ENCODE measurements around the gene CA14.
"Not testable (repeated sequence)": the region's sequence is repeated elsewhere in the genome, so short reads cannot be mapped to it uniquely, and the experiment has no call there.

The CA14 gene

GRCh38 chr1:150236614-150237100 lies 20.9 kb upstream of the CA14 start:
- FAIRE-seq = no peak

DNA sequence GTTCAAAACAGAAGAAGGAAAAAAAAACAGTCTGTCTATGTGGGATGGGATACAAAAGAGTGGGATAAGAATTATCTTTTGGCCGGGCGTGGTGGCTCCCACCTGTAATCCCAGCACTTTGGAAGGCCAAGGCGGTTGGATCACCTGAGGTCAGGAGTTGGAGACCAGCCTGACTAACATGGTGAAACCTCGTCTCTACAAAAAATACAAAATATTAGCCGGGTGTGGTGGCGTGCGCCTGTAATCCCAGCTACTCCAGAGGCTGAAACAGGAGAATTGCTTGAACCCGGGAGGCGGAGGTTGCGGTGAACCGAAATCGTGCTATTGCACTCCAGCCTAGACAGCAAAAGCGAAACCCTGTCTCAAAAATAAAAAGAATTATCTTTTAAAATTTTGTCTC lies 20.4 kb upstream of the CA14 start:
- not testable (repeated sequence) for FAIRE-seq

DNA sequence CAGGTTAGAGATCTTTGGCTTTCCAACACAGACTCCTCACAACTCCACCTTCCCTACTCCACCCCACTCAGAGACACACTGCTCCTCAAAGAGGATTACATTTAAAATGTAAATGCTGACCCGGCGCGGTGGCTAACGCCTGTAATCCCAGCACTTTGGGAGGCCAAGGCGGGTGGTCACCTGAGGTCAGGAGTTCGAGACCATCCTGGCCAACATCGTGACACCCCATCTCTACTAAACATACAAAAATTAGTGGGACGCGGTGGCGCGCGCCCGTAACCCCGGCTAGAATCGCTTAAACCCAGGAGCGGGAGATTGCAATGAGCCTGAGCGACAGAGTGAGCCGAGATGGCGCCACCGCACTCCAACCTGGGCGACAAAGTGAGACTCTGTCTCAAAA lies 19.8 kb upstream of the CA14 start:
- FAIRE-seq = no peak

- no peak for FAIRE-seq
These were observed 14.6 kb upstream of the CA14 start for GRCh38 chr1:150243003-150243402.

- FAIRE-seq = no peak
These were observed 7.6 kb upstream of the CA14 start for GRCh38 chr1:150249936-150250335.

DNA sequence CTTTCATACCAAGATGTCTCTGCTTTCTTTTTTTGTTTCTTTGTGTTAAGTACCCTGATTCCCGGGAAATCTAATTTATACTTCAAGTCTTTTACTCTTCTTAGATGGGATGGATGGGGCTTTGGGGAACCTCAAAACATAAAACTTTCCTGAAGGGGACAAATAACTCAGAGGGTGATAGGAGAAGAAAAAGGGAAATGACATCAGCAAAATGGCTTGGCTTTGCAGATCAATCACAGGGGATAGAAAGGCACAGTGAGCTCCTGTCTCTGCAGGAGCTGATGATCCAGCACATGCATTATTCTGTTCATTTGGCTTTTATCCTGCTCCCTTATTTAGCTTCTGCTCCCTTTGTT lies 1.4 kb upstream of the CA14 start:
- no peak for FAIRE-seq

DNA sequence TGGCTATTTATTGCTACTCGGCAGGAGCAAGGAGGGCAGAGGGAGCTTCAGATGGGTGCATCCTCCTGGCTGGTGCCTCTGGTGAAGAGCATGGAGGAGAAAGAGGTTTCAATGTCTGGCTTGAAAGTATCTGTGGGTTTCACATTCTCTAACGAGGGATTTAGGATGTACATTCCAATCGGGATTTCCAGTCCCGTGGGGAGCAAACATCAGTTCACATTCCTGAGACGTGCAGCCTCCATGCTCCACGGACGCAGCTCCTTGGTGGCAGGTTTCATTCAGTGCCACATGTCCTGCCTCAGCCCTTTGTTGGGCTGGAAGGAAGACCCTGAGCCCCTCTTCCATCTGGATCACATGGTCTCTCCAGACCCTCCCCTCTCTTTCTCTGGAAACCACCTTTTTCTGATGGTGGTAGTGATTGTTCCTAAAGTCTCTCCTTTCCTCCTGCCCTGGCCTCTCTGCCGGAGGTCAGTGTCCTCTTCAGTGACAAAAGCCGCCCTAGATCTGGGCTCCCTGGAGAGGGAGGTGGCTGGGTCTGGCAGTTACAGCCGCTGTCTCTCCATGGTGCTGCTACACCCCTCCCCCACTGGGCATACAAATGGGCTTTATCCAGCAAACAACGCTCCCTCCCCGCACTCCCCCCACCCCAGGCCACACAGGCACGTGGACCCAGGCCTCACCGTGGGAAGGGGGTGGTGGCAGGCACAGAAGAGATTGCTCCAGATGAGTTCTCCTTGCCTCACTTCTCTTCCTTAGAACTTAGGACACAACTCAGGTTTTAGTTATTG lies 826 bp upstream of the CA14 start:
- FAIRE-seq = no peak

- no peak for FAIRE-seq
These were observed 1.6 kb downstream of the CA14 start for GRCh38 chr1:150259217-150259616.

GRCh38 chr1:150259758-150260669 lies 2.4 kb downstream of the CA14 start:
- FAIRE-seq = no peak

GRCh38 chr1:150261367-150261766 lies 3.8 kb downstream of the CA14 start:
- no peak for FAIRE-seq

GRCh38 chr1:150262388-150263320 lies 5.1 kb downstream of the CA14 start:
- FAIRE-seq = no peak

- FAIRE-seq = no peak
These were observed 6.0 kb downstream of the CA14 start for GRCh38 chr1:150263549-150263948.

GRCh38 chr1:150267896-150268295 lies 10.3 kb downstream of the CA14 start:
- no peak for FAIRE-seq

- FAIRE-seq = no peak
These were observed 10.7 kb downstream of the CA14 start for GRCh38 chr1:150268340-150268704.

GRCh38 chr1:150268705-150269403 lies 11.3 kb downstream of the CA14 start, which contains the start of gene APH1A:
TSS of gene APH1A (minus strand) at chr1:150269016. CDS start at chr1:150268810, 206 bp downstream.
- FAIRE-seq = peak; percentile 98

- FAIRE-seq = no peak
These were observed 11.9 kb downstream of the CA14 start for GRCh38 chr1:150269451-150269850.

DNA sequence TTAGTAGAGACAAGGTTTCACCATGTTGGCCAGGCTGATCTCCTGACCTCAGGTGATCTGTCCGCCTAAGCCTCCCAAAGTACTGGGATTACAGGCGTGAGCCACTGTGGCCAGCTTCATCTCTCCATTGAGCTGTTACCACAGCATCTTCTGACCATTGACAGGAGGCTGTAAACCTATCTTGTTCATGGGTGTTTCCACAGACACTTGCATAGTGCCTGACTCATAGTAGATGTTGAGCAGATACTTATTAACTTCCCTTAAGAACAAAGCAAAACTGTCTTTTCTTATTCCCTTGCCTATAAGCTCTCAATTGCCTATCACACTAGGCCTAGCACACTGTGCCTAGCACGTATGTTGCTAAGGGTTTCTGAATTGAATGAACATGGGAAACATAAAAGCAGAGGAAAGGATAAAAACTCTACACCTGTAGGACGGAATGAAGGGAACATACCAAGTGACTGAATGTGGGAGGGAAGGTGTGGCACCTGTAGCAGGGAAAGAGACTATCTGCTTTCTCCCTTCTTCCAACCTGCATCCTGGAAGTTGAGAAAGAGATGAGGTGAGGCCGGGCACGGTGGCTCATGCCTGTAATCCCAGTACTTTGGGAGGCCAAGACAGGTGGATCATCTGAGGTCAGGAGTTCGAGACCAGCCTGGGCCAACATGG lies 13.9 kb downstream of the CA14 start:
- no peak for FAIRE-seq

DNA sequence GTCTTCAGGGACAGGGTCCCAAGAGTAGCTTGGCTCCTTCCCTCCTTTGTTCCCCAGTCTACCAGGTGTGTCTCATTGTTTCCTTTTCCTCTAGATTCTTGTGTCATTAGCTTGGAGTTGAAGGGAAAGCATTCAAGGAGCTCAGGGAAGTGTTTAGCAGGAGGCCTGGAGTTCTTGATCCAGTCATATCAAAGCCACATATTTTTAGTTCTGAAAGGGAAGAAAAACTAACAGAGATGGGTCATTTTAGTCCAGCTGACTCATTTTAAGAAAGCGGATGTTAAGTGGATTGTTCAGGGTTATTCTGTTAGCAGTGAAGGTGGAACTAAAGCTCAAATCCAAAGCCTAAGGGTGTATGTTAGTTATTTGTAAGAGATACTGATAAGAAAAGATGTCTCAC lies 15.7 kb downstream of the CA14 start:
- no peak for FAIRE-seq

DNA sequence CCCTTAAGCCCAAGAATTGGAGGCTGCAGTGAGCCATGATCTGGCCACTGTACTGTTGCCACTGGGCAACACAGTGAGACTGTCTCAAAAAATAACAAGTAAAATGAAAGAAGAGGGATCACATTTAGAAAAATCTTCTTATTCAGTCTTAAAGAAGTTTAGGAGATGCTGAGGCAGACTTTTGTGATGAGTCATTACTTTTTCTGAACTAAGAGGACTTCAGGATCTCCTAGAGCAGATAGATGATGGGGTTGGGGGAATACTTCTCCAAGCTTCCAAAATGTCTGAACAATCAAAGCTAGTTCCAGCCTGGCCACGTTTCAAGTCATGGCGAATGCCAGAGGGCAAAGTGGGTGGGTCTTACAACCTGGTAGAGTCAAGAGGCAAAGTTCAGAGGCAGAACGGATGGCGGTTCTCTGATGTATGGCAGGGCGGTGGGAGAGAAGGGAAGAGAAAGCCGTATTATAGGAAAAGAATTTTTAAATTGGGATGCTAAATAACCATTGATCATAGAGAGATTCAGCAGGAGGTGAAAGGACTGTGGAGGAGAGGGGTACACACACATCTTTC lies 22.6 kb downstream of the CA14 start:
- FAIRE-seq = no peak

GRCh38 chr1:150281221-150281757 lies 23.7 kb downstream of the CA14 start:
- FAIRE-seq = peak; percentile 95
